H1 (cell line): ENCODE measurements around the gene TGFB1I1.
"Not testable (repeated sequence)": the region's sequence is repeated elsewhere in the genome, so short reads cannot be mapped to it uniquely, and the experiment has no call there.

Experiments used
- CEBPB ChIP-seq: IDR thresholded peaks from 2 replicates; pipeline ENCODE4 v1.6.1; 2012; ENCODE audit warnings: low read depth, low read length
- EGR1 ChIP-seq: IDR thresholded peaks from 2 replicates; pipeline ENCODE4 v1.6.1; 2011; ENCODE audit warnings: low read depth, low read length, borderline replicate concordance
- EZH2 ChIP-seq: fragments of 200-600 bp; sonication (generic); IDR thresholded peaks from 2 replicates; pipeline ENCODE4 v1.7.1; 2012; ENCODE audit warnings: low read depth, mild to moderate bottlenecking, moderate library complexity, low read length, inconsistent platforms; ENCODE audit not compliant: severe bottlenecking
- POLR2A ChIP-seq, 2 experiments: IDR thresholded peaks; 1 replicate in 1 of 2; 2 replicates in 1 of 2; pipeline ENCODE4 v1.6.1; 2011; ENCODE audit warnings: low read depth in 2 of 2, low read length in 2 of 2, mild to moderate bottlenecking in 2 of 2; ENCODE audit errors: control extremely low read depth in 1 of 2
- SIX5 ChIP-seq: IDR thresholded peaks from 2 replicates; pipeline ENCODE4 v1.6.1; 2011; ENCODE audit warnings: mild to moderate bottlenecking, low read depth, low read length
- ZNF274 ChIP-seq: IDR thresholded peaks from 2 replicates; pipeline ENCODE4 v1.7.0; 2012; ENCODE audit warnings: low read length, borderline replicate concordance; ENCODE audit errors: extremely low read depth
- TF ChIP-seq, protein P1 (sequence below), 3 experiments: IDR thresholded peaks; 1 replicate in 2 of 3; 2 replicates in 1 of 3; pipeline versions ENCODE4 v1.5.1 to v1.6.1; 2011; ENCODE audit warnings: low read length in 3 of 3, mild to moderate bottlenecking in 3 of 3, inconsistent platforms in 2 of 3, low read depth in 1 of 3, moderate library complexity in 1 of 3; ENCODE audit not compliant: insufficient read depth in 1 of 3; ENCODE audit errors: control extremely low read depth in 1 of 3
- TF ChIP-seq, protein P2 (sequence below): IDR thresholded peaks from 2 replicates; pipeline ENCODE4 v1.6.1; 2011; ENCODE audit warnings: low read depth, mild to moderate bottlenecking, low read length; ENCODE audit not compliant: insufficient read depth

DNA sequence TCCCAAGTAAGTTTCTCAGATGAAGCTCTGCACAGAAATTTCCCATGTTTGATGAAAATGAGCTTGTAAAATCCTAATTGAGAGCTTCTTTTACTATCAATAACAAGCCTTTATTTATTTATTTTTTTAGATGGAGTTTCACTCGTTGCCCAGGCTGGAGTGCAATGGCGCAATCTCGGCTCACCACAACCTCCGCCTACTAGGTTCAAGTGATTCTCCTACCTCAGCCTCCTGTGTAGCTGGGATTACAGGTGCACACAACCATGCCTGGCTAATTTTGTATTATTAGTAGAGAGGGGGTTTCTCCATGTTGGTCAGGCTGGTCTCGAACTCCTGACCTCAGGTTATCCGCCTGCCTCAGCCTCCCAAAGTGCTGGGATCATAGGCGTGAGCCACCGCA is 31.6 kb downstream of the TGFB1I1 start:
- TF ChIP-seq, protein P1, sequence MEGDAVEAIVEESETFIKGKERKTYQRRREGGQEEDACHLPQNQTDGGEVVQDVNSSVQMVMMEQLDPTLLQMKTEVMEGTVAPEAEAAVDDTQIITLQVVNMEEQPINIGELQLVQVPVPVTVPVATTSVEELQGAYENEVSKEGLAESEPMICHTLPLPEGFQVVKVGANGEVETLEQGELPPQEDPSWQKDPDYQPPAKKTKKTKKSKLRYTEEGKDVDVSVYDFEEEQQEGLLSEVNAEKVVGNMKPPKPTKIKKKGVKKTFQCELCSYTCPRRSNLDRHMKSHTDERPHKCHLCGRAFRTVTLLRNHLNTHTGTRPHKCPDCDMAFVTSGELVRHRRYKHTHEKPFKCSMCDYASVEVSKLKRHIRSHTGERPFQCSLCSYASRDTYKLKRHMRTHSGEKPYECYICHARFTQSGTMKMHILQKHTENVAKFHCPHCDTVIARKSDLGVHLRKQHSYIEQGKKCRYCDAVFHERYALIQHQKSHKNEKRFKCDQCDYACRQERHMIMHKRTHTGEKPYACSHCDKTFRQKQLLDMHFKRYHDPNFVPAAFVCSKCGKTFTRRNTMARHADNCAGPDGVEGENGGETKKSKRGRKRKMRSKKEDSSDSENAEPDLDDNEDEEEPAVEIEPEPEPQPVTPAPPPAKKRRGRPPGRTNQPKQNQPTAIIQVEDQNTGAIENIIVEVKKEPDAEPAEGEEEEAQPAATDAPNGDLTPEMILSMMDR (IDR thresholded peaks at IDR 0.05; ENCODE audit: control extremely low read depth in 1 of 3, insufficient read depth in 1 of 3, low read depth in 1 of 3, low read length in 3 of 3) = not testable (repeated sequence)
- TF ChIP-seq EZH2; POLR2A (IDR thresholded peaks at IDR 0.05; ENCODE audit: control extremely low read depth in 1 of 2, low read depth in 2 of 2, low read length in 2 of 2); ZNF274; EGR1; SIX5; CEBPB: not testable (repeated sequence)
- TF ChIP-seq, protein P2, sequence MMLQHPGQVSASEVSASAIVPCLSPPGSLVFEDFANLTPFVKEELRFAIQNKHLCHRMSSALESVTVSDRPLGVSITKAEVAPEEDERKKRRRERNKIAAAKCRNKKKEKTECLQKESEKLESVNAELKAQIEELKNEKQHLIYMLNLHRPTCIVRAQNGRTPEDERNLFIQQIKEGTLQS = not testable (repeated sequence)
